ENCODE data around the gene KIRREL3.

GRCh38 chr11:126396965-126397364, 603.6 kb downstream of the KIRREL3 start:
- TF ChIP-seq POLR2AphosphoS5 (IDR thresholded peaks at IDR 0.05), result no peak
- TF ChIP-seq, protein P1, sequence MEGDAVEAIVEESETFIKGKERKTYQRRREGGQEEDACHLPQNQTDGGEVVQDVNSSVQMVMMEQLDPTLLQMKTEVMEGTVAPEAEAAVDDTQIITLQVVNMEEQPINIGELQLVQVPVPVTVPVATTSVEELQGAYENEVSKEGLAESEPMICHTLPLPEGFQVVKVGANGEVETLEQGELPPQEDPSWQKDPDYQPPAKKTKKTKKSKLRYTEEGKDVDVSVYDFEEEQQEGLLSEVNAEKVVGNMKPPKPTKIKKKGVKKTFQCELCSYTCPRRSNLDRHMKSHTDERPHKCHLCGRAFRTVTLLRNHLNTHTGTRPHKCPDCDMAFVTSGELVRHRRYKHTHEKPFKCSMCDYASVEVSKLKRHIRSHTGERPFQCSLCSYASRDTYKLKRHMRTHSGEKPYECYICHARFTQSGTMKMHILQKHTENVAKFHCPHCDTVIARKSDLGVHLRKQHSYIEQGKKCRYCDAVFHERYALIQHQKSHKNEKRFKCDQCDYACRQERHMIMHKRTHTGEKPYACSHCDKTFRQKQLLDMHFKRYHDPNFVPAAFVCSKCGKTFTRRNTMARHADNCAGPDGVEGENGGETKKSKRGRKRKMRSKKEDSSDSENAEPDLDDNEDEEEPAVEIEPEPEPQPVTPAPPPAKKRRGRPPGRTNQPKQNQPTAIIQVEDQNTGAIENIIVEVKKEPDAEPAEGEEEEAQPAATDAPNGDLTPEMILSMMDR (IDR thresholded peaks at IDR 0.05), result no peak
- no peak for TF ChIP-seq POLR2A (IDR thresholded peaks at IDR 0.05)

Measured in prostate gland (tissue), 2 donors.